C4-2B (cell line): ENCODE measurements around the gene KCNJ12.

ENCODE experiments used
- H3K27ac ChIP-seq: fragments of 450-650 bp; 2 replicates; pipeline ENCODE4 v1.5.1; 2017
- ZFX ChIP-seq: fragments of 450-650 bp; IDR thresholded peaks from 2 replicates; pipeline ENCODE4 v1.6.1; 2017
- TF ChIP-seq, protein P1 (sequence below): fragments of 450-650 bp; conservative IDR thresholded peaks from 2 replicates; pipeline ENCODE4 v1.5.1; 2017; ENCODE audit warnings: mild to moderate bottlenecking

KCNJ12 gene

DNA sequence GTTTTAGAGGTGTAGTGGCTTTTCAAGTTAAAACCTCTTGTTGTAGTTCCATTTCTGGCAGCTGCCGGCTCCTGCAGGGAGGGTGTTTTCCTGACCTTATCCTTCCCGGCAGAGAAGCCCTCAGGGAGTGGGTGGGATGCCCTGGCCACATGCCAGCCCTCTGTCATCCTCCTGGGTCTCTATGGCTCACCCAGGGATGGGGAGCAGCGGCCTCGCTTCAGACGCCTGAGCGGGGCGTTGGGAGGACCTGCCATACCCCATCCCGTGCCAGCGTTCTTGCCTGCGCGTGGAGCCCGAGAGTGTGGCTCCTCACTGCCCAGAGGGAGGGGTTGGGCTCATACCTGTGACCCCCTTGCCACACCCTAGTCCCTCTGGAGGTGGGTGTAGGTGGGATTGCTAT, 11.9 kb downstream of the KCNJ12 start:
- no peak overlapping the region for H3K27ac ChIP-seq

DNA sequence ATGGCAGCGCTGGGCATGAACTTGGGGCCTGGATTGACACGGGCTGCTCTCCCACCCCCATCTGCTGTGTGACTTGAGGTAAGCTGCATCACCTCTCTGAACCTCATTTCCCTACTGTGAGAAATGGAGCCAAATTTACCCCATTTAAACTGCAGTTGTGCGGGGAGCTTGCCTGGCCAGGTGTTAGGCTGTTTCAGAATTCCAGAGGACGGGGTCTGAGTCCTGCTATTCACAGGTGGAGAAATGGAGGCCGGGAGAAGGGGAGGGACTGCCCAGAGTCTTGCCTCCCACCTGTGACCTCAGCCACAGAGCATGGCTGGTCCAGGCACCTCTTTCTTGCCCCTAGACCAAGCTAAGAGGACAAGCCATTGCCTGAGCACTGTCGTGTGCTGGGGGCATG, 12.8 kb downstream of the KCNJ12 start:
- no peak for TF ChIP-seq ZFX
- TF ChIP-seq, protein P1, sequence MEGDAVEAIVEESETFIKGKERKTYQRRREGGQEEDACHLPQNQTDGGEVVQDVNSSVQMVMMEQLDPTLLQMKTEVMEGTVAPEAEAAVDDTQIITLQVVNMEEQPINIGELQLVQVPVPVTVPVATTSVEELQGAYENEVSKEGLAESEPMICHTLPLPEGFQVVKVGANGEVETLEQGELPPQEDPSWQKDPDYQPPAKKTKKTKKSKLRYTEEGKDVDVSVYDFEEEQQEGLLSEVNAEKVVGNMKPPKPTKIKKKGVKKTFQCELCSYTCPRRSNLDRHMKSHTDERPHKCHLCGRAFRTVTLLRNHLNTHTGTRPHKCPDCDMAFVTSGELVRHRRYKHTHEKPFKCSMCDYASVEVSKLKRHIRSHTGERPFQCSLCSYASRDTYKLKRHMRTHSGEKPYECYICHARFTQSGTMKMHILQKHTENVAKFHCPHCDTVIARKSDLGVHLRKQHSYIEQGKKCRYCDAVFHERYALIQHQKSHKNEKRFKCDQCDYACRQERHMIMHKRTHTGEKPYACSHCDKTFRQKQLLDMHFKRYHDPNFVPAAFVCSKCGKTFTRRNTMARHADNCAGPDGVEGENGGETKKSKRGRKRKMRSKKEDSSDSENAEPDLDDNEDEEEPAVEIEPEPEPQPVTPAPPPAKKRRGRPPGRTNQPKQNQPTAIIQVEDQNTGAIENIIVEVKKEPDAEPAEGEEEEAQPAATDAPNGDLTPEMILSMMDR = no peak

More for the DNA sequence above, 11.9 kb downstream of the KCNJ12 start:
- TF ChIP-seq, protein P1 = no peak
- TF ChIP-seq ZFX = no peak

DNA sequence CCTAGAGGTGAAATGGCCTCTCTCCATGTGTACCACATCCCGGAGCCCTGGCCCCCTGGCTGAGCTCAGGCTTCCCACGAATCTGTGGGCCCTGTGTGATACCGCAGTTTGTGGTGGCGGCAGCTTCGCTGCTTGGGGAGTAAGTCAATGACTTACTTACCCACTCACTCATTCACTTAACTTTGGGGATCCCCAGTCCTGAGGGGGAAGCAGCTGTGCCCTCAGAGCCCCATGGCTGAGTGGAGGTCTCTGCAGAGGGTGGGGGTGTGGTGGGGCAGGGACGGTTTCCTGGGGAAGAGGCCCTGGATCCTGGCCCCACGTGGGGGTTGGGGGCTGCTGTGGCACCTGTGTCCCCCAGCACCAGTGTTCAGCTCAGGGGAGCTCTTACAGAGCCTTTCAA, 13.2 kb downstream of the KCNJ12 start:
- TF ChIP-seq, protein P1 = no peak
- no peak for TF ChIP-seq ZFX
- no peak overlapping the region for H3K27ac ChIP-seq

More for the DNA sequence above, 12.8 kb downstream of the KCNJ12 start:
- no peak overlapping the region for H3K27ac ChIP-seq

DNA sequence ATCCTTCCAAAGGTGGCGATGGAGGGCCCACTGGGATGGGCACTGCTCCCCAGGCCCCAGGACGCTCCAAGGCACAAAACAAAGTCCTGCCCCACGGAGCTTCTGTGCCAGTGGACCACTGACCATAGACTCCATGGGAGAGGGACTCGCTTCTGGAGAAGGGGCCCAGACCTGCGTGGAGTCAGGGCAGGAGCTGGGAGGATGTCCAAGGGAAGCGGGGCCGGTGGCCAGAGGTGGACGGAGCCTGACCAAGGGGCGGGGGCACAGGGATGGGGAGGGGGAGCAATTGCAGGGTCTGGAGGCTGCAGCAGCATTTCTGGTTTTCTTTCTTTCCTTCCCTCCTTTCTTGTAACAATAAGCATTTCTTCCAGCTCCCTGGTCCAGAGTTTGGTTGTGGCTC, 14.1 kb downstream of the KCNJ12 start:
- no peak overlapping the region for H3K27ac ChIP-seq
- TF ChIP-seq, protein P1 = no peak
- TF ChIP-seq ZFX = no peak

DNA sequence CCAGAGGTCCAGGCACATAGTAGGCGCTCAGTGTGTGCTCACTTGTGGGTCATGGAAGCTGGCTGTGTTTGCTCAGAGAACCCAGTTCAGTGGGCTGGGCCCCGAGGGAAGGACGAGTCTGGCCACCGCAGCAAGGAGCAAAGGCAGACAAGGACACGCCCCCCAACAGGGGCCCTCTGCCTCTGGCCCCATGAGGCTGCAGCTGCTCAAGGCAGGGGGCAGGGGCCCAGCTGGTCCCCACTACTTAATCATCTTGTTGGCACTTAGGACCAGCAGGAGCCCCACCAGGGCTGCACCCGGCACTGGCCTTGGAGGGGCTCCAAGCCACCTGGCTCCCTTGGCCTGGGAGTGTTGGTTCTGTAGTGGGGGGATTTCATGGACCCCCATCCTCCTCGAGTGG, 16.1 kb downstream of the KCNJ12 start:
- H3K27ac ChIP-seq = no peak overlapping the region
- TF ChIP-seq ZFX = no peak
- TF ChIP-seq, protein P1 = no peak

DNA sequence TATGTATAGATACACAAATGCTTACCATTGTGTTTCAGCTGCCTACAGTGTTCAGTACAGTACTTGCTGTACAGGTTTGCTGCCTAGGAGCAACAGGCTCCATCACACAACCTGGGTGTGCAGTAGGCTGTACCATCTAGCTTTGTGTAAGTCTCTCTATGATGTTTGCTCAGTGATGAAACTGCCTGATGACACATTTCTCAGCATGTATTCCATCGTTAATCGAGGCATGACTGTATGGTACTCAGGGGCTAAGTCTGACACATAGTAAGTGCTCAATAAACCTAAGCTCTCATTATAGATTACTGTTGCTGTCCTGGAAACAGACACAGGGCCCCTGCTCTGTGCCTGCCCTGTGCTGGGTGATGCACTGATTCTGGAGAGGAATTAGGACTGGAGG, 18.1 kb downstream of the KCNJ12 start:
- TF ChIP-seq, protein P1 = no peak
- no peak for TF ChIP-seq ZFX

DNA sequence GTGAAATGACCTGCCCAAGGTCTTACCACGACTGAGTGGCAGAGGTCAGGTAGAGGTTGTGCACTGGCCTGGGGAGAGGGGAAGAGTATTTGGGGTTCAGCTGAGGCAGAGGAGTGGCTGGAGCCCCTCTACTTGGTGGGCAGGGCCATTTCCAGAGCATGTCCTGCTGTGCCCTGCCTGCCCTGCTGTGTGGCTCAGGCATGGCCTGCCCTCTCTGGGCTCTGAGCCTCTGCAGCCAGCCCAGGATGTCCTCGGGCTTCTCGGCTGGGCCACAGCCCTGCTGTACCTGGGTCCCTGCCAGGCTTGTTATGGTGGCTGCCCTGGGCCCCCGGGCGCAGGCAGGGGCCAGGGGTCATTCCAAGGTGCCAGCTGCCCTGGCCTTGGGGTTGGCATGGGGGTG, 19.6 kb downstream of the KCNJ12 start:
- no peak overlapping the region for H3K27ac ChIP-seq

More for the DNA sequence above, 18.1 kb downstream of the KCNJ12 start:
- no peak overlapping the region for H3K27ac ChIP-seq

More for the DNA sequence above, 19.6 kb downstream of the KCNJ12 start:
- TF ChIP-seq, protein P1 = no peak
- no peak for TF ChIP-seq ZFX
